H1 (cell line): ENCODE results near the gene GYPC. TPM values are rescaled to one million over a fixed set of nuclear protein-coding genes. Genes with fewer than 3 reads are reported as not detected.

Experiments
- CTBP2 ChIP-seq: IDR thresholded peaks from 2 replicates; pipeline ENCODE4 v1.7.0; 2011; ENCODE audit warnings: borderline replicate concordance, mild to moderate bottlenecking, moderate library complexity, mixed read lengths, low read length; ENCODE audit not compliant: insufficient read depth, insufficient read length
- SP1 ChIP-seq: IDR thresholded peaks from 2 replicates; pipeline ENCODE4 v1.6.1; 2011; ENCODE audit warnings: low read depth, low read length
- SRF ChIP-seq: IDR thresholded peaks from 2 replicates; pipeline ENCODE4 v1.6.1; 2011; ENCODE audit warnings: mild to moderate bottlenecking, low read depth, low read length, moderate library complexity
- TEAD4 ChIP-seq: IDR thresholded peaks from 2 replicates; pipeline ENCODE4 v1.6.1; 2012; ENCODE audit warnings: low read depth, low read length, inconsistent platforms, mixed read lengths
- polyA plus RNA-seq, 7 experiments: library from polyadenylated mRNA; depleted of rRNA in 3 of 7; stranded (reverse) in 5 of 7; unstranded in 2 of 7; fragments of >200 nt in 5 of 7; fragments of 200-250 nt in 2 of 7; gene quantifications; 1 replicate in 5 of 7; 2 replicates in 1 of 7; 4 replicates in 1 of 7; pipeline versions ENCODE4 v1.2.1 to v1.2.3, GENCODE V29; 2011 to 2013; ENCODE audit warnings: missing spikeins in 2 of 7, mixed read lengths in 2 of 7
- total RNA-seq: library from RNA; stranded (reverse); fragmentation: NEBNext Ultra II Directional; extraction: Animal tissue kit (Norgen Biotek cat#: 25700); gene quantifications from 2 replicates; pipeline ENCODE4 v1.2.1, GENCODE V29; 2021

The GYPC gene
- total and polyA plus RNA-seq, 2 of the 8 experiments (the other 6 are each of a cell fraction or from before 2014, with no cell fraction given), result 26.8 to 53.6 TPM

GRCh38 chr2:126655051-126655450, 907 bp upstream of the GYPC start (continued):
- TF ChIP-seq SRF (no peak), CTBP2 (no peak), SP1 (no peak), TEAD4 (no peak)
